Activated CD8-positive, alpha-beta T cell treated with anti-CD3 and anti-CD28 coated beads for 36 hours (primary cell): ENCODE results near the gene ID3. TPM values are rescaled to one million over a fixed set of nuclear protein-coding genes. Genes with fewer than 3 reads are reported as not detected.

Source experiments
- ATAC-seq: fragments of 200-7000 bp; cut with Tn5 transposase; one replicate; pipeline ENCODE4 v1.10.0; 2021; ENCODE audit warnings: mild to moderate bottlenecking, moderate library complexity
- CTCF ChIA-PET: fragments of 350-600 bp; sonication (Branson Sonifier 250); formaldehyde crosslinking; loops from one replicate; lab custom pipeline; 2021; ENCODE audit warnings: antibody characterized with exemption; lab: Charles Lee
- POLR2A ChIA-PET: fragments of 350-600 bp; sonication (Branson Sonifier 250); formaldehyde crosslinking; loops from one replicate; lab custom pipeline; 2021; ENCODE audit warnings: antibody characterized with exemption; lab: Charles Lee
- DNase-seq: peaks from one replicate; pipeline ENCODE4 v3.0.0-alpha.2; 2020
- H3K27ac Mint-ChIP-seq: one replicate; pipeline ENCODE4 v1.8.0; 2021; ENCODE audit warnings: mild to moderate bottlenecking, mixed read lengths
- H3K27me3 Mint-ChIP-seq: one replicate; pipeline ENCODE4 v1.8.0; 2021; ENCODE audit warnings: mixed read lengths
- H3K36me3 Mint-ChIP-seq: one replicate; pipeline ENCODE4 v1.8.0; 2021; ENCODE audit warnings: low read depth, mixed read lengths
- H3K4me1 Mint-ChIP-seq: one replicate; pipeline ENCODE4 v1.8.0; 2021; ENCODE audit warnings: low read depth, mixed read lengths
- H3K4me3 Mint-ChIP-seq: one replicate; pipeline ENCODE4 v1.8.0; 2021; ENCODE audit warnings: mild to moderate bottlenecking, moderate library complexity, mixed read lengths
- H3K9me3 Mint-ChIP-seq: one replicate; pipeline ENCODE4 v1.8.0; 2021; ENCODE audit warnings: mixed read lengths
- intact Hi-C: fragments of 100-400 bp; cut with micrococcal nuclease; formaldehyde crosslinking; loops from one replicate; pipeline ENCODE4 v1.10.0; 2022
- total RNA-seq, 2 experiments: library from RNA; stranded (reverse); gene quantifications; one replicate each; pipeline ENCODE4 v1.2.3, GENCODE V29; 2021
- TF ChIP-seq, protein P1 (sequence below): fragments of 200-600 bp; IDR thresholded peaks from one replicate; pipeline ENCODE4 v1.8.0; 2022; ENCODE audit warnings: antibody characterized with exemption, mild to moderate bottlenecking

ID3 gene
- total RNA-seq, 2 experiments from 2014 or later = 70.4 to 74.3 TPM

DNA sequence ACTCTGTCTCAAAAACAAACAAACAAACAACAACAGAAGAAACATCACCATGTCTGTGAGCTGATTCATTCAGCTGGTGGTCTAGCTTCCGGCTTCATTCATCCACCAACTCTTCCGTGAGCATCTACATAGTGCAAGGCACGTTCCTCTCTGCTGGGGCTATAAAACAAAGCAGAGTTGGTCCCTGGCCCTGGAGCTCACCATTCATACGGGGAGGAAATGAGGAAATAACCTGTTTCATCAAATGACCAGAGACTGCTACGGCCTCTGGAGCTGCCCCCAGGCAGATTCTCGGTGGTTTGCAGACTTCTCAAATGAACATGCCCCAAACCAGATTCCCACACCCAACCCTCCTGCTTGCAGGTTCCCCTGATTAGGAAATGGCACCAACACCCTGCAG lies 41.0 kb upstream of the ID3 start:
- peak overlapping the region; percentile 75 for H3K27ac Mint-ChIP-seq
- POLR2A ChIA-PET = interaction anchor here (0.6 to 6.8 kb wide), 9 partner anchors 9 to 95 kb away, joined by 3 to 44 read pairs (median 6); partner anchors contain the start of gene ID3
- CTCF ChIA-PET = interaction anchor here (0.9 to 17.5 kb wide), 9 partner anchors 9 to 57 kb away, joined by 3 to 166 read pairs (median 4); no protein-coding TSS in a partner anchor
- no peaks in the 10 kb centered on the region for H3K9me3 Mint-ChIP-seq
- no peaks in the 10 kb centered on the region for H3K36me3 Mint-ChIP-seq
- TF ChIP-seq, protein P1, sequence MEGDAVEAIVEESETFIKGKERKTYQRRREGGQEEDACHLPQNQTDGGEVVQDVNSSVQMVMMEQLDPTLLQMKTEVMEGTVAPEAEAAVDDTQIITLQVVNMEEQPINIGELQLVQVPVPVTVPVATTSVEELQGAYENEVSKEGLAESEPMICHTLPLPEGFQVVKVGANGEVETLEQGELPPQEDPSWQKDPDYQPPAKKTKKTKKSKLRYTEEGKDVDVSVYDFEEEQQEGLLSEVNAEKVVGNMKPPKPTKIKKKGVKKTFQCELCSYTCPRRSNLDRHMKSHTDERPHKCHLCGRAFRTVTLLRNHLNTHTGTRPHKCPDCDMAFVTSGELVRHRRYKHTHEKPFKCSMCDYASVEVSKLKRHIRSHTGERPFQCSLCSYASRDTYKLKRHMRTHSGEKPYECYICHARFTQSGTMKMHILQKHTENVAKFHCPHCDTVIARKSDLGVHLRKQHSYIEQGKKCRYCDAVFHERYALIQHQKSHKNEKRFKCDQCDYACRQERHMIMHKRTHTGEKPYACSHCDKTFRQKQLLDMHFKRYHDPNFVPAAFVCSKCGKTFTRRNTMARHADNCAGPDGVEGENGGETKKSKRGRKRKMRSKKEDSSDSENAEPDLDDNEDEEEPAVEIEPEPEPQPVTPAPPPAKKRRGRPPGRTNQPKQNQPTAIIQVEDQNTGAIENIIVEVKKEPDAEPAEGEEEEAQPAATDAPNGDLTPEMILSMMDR = no peak
- H3K4me3 Mint-ChIP-seq = peak overlapping the region; percentile 57
- intact Hi-C loops = loop anchor here (2.0 kb wide), 1 partner anchor 15 kb away; no protein-coding TSS in a partner anchor
- ATAC-seq (peak; percentile 57), DNase-seq (peak; percentile 56)
- H3K27me3 Mint-ChIP-seq = no peaks in the 10 kb centered on the region
- H3K4me1 Mint-ChIP-seq = peaks cover 80% of the 10 kb centered on the region

DNA sequence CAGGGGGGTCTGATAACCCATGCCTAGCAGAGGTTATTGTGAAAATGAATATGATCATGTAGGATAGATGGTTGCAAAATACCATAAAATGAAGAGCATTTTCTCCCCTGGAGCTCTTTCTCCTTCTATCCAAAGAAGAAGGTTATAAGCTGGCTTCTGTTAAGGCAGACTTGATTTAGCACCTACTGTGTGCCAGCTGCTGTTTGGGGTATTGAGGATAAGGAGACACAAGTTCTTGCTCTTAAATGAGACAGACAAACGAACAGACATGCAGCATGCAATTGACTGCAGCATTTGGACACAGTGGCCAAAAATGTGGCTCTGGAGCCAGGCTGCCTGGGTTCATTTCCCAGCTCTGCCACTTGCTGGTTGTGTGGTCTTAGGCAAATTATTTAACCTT lies 39.8 kb upstream of the ID3 start:
- DNase-seq = no peak
- intact Hi-C loops = no loop called here
- H3K27ac Mint-ChIP-seq = peak overlapping the region; percentile 34

DNA sequence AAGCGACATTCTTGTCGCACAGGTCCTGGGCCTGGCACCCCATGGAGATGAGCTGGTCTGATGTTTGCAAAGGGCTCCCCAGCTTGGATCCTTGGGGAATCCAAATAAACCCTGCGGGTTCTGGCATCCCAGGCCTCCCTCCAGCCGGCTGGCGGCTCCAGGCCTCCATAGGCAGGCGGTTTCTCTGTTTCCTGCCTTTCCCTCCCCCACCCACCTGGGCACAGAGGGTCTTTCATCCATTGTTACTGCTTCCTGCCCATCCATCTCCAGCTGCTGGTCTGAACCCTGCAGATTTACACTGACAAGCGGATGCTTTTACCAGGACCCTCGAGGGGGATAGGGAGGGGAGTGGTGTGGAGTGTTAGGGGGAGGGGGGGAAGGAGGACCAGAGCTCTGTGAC lies 39.1 kb upstream of the ID3 start:
- ChIA-PET CTCF (interaction anchor here (0.9 to 17.5 kb wide), 9 partner anchors 8 to 44 kb away, joined by 3 to 166 read pairs (median 3); partner anchors contain the start of gene ID3), POLR2A (interaction anchor here (1.0 to 6.8 kb wide), 9 partner anchors 9 to 70 kb away, joined by 3 to 44 read pairs (median 4); partner anchors contain the start of gene ID3)
- Mint-ChIP-seq H3K4me1 (peaks cover 86% of the 10 kb centered on the region), H3K9me3 (no peaks in the 10 kb centered on the region), H3K27ac (peak overlapping the region; percentile 34), H3K27me3 (no peaks in the 10 kb centered on the region), H3K4me3 (no peak overlapping the region), H3K36me3 (no peaks in the 10 kb centered on the region)
- intact Hi-C loops = no loop called here
- DNase-seq (no peak), ATAC-seq (no peak)
- TF ChIP-seq, protein P1 = no peak

More for the DNA sequence above, 39.8 kb upstream of the ID3 start:
- Mint-ChIP-seq H3K27me3 (no peaks in the 10 kb centered on the region), H3K4me1 (peaks cover 83% of the 10 kb centered on the region), H3K9me3 (no peaks in the 10 kb centered on the region), H3K36me3 (no peaks in the 10 kb centered on the region), H3K4me3 (no peak overlapping the region)
- CTCF ChIA-PET = interaction anchor here (0.9 to 17.5 kb wide), 10 partner anchors 8 to 55 kb away, joined by 3 to 166 read pairs (median 4); partner anchors contain the start of gene ID3
- ATAC-seq = no peak
- POLR2A ChIA-PET = interaction anchor here (0.6 to 6.8 kb wide), 12 partner anchors 9 to 431 kb away, joined by 3 to 44 read pairs (median 4); partner anchors contain the start of gene ID3
- TF ChIP-seq, protein P1 = no peak

DNA sequence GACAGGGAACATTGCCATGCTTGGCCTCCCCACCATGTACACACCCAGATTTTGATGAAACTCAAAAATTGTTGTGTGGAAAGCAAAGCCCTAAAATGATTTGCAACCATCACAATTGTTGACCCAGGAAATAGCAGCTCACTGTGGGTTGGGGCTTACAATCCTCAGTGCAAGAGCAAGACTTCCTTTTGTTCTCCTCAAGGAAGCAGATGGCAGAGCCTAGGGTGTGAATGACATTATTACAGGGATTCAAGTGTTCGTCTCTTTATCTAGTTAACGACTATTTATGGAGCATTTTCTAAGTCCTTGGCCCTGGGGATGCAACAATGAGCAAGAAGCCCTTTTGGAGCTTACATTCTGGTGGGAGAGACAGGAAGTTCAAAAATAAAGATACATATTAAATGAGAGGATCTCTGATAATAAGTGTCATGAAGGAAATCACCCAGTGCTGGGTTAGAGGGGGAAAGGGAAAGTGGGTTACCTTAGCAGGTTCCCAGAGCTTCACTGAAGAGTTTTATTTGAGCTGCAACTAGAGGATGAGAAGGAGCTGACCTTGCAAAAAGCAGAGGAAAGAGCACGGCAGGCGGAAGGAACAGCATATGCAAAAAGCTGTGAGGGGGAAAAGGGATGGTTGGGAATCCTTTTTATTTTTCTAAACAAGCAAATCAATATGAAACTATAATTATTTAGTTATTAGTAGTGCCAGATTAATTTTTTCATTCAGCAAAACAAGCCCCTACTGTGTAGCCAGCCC lies 38.5 kb upstream of the ID3 start:
- no peak for ATAC-seq
- intact Hi-C loops = no loop called here
- Mint-ChIP-seq H3K27ac (peak overlapping the region; percentile 71), H3K4me3 (no peak overlapping the region), H3K9me3 (no peaks in the 10 kb centered on the region), H3K36me3 (no peaks in the 10 kb centered on the region), H3K4me1 (peaks cover 87% of the 10 kb centered on the region), H3K27me3 (no peaks in the 10 kb centered on the region)
- CTCF ChIA-PET = interaction anchor here (1.1 to 17.5 kb wide), 5 partner anchors 13 to 39 kb away, joined by 3 to 166 read pairs (median 5); partner anchors contain the start of gene ID3
- TF ChIP-seq, protein P1 = no peak
- POLR2A ChIA-PET = interaction anchor here (1.4 to 6.8 kb wide), 6 partner anchors 13 to 43 kb away, joined by 3 to 44 read pairs (median 25); partner anchors contain the start of gene ID3
- no peak for DNase-seq
